ENCODE results near the gene SNRNP48.

The SNRNP48 gene, protein sequence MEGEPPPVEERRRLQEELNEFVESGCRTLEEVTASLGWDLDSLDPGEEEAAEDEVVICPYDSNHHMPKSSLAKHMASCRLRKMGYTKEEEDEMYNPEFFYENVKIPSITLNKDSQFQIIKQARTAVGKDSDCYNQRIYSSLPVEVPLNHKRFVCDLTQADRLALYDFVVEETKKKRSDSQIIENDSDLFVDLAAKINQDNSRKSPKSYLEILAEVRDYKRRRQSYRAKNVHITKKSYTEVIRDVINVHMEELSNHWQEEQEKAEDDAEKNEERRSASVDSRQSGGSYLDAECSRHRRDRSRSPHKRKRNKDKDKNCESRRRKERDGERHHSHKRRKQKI

DNA sequence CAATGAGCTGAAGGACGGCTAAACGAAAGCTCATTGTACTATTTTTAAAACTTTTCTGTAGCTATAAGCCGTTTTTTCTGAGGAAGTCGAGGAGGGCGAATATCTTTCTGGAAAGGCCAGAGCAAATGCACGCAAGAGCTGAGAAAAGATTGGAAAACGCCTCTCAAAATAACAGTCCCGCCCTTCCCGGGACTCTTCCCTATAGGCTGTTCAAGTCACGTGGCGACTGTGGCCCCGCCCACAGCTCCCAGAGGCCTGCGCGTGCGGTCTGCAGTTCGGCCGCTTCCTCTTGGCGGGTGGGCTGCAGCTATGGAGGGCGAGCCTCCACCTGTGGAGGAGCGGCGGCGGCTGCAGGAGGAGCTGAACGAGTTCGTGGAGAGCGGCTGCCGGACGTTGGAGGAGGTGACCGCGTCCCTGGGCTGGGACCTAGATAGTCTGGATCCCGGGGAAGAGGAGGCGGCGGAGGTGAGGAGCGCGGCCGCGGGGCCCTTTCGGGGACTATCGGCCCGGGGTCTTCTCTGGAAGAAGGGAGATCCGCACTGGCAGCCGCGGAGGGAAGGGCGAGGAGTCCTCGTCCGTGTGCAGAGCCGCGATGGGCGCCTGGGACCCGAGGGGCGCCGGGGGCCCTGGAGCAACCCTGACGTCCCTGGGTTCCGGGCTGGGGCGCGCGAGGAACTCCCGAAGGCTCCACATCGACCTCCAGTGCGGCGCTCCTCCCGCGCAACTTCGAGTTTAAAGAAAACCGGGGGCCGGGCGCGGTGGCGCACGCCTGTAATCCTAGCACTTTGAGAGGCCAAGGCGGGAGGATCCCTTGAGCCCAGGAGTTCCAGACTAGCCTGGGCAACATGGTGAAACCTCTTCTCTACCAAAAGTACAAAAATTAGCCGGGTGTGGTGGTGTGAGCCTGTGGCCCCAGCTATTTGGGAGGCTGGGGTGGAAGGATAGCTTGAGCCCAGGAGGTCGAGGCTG lies at the start of gene SNRNP48:
Gene SNRNP48, plus strand, starts transcription at position 250 of the 969 bp plus-strand sequence. Its CDS starts 60 bp downstream, at position 310.
- Mint-ChIP-seq H3K9me3 (no peaks in the 10 kb centered on the region), H3K4me1 (peaks cover 53% of the 10 kb centered on the region), H3K36me3 (peaks cover 2% of the 10 kb centered on the region), H3K4me3 (peak within 1 kb of the TSS; percentile 98), H3K27ac (peak within 1 kb of the TSS; percentile 92), H3K27me3 (no peaks in the 10 kb centered on the region)

DNA sequence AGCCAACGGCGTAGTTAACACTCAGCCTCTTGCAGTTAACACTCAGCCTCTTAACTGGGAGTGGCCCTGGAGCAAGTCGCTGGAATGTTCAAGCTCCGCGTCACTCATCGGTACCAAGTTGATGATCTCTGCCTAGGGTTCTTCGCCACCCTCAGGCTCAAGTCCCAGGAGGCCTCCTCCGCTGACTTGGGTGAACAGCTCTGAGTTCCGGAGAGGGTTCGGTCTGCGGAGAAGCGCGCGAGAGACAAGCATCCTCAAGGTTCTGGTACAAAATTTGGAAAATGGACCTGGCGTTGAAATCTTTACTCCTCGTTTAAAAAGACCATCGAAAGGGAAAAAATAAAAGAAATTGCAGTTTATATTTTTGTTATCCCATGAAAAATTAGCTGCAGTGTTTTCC lies 49.4 kb upstream of the SNRNP48 start:
- Mint-ChIP-seq H3K4me1 (peaks cover 7% of the 10 kb centered on the region), H3K4me3 (peak overlapping the region; percentile 74), H3K9me3 (no peaks in the 10 kb centered on the region), H3K27ac (no peak overlapping the region), H3K36me3 (no peaks in the 10 kb centered on the region), H3K27me3 (peaks cover 48% of the 10 kb centered on the region)

DNA sequence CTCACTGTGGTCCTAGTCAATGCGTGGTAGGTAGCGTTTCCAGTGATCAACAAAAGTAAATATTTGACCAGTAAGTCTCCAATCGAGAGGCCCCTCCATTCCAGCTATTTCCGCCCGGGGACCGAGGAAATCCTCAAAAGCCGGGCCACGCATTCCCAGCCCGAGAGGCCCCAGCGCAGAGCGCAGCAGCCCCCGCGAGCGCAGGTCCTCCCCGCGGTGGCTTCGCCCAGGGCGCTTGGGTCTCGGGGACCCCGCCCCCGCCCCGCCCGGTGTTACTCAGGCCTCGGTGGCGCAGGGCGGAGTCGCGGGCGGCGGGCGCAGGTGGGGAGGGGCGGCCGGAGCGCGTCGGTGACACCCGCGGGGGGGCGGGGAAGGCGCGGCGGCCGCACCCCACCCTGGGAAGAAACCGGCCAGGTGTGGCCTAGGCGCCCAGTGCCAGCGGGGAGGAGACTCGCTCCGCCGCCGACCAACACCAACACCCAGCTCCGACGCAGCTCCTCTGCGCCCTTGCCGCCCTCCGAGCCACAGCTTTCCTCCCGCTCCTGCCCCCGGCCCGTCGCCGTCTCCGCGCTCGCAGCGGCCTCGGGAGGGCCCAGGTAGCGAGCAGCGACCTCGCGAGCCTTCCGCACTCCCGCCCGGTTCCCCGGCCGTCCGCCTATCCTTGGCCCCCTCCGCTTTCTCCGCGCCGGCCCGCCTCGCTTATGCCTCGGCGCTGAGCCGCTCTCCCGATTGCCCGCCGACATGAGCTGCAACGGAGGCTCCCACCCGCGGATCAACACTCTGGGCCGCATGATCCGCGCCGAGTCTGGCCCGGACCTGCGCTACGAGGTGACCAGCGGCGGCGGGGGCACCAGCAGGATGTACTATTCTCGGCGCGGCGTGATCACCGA lies 48.6 kb upstream of the SNRNP48 start, which contains the start of gene DSP:
Gene DSP, plus strand, starts transcription at position 497 of the 890 bp plus-strand sequence. Its CDS starts 245 bp downstream, at position 742.
- Mint-ChIP-seq H3K4me3 (peak within 1 kb of the TSS; percentile 78), H3K9me3 (no peaks in the 10 kb centered on the region), H3K27ac (no peak within 1 kb of the TSS), H3K36me3 (no peaks in the 10 kb centered on the region), H3K4me1 (peaks cover 7% of the 10 kb centered on the region), H3K27me3 (peaks cover 51% of the 10 kb centered on the region)

DNA sequence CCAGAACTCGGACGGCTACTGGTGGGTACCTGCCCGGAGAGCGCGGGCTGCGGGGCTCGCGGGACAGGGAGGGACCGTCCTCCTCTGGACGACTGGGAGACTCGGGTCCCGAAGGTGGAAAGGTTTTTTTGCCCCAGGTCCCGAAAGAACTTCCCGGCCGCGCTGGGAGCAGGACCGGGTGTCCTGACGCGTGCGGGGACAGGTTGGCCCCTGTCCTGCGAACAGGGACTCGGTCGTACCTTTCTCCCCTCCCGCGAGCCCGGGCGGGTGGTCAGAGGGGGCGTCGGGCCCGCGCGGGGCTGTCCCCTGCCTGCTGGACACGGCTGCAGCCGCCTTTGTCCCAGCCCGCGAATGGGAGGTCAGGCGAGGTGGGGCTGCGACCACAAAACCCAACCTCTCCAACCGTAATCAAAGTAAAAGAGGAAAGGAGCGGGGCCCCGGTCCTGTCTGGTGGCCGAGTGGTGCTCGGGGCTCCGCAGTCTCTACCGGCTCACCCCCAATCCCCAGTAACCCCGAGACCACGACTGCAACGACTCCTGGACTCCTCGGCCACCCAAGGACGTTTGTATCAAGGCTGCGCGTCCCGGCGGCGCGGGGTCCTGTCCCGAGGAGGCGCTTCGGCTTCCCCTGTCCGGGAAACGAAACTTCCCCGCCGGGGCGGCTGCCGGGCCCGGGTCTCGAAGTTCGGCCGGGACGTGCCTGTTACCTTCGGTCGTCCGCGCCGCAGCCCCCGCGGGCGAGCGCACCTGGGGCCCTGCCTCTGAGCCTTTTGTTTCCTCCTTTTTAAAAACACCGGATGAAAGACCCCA lies 47.7 kb upstream of the SNRNP48 start:
- H3K27ac Mint-ChIP-seq: no peak overlapping the region
- peaks cover 7% of the 10 kb centered on the region for H3K4me1 Mint-ChIP-seq
- H3K4me3 Mint-ChIP-seq: peak overlapping the region; percentile 78
- peaks cover 50% of the 10 kb centered on the region for H3K27me3 Mint-ChIP-seq
- no peaks in the 10 kb centered on the region for H3K36me3 Mint-ChIP-seq
- H3K9me3 Mint-ChIP-seq: no peaks in the 10 kb centered on the region

DNA sequence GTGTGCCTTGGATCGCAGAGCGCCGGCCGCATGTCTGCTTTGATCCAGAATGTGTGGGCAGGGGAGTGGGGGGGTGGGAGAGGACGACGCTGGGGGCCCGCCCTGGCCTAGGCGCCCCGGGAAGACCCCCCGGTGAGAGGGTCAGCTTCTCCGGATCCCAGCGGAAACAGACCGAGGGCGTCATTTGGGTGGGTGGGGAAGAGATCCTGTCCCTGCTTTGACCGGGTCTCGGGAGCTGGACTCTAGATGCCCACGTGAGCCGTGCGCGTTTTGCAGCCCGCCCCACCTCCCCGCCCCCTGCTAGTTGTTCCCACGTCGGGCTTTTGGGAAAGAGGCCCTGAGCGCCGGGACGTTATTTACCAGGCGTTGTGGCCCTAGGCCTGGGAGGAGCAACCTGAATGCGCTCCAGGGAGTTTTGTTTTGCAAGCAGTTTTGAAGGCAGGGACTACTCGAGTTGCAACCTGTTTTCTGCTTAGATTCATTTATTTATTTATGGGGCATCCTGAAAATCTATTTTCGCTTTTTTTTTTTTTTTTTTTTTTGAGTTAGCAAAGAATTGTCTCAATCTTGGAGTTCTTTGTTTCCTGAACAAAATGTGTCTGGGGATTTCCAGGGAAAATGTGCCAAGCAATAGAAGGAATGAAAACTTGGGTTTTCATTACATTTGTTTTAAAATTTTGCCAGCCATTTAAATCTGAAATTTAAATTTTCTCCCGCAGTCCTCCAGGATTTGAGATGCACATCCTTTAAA lies 46.9 kb upstream of the SNRNP48 start:
- Mint-ChIP-seq H3K4me3 (no peak overlapping the region), H3K36me3 (no peaks in the 10 kb centered on the region), H3K9me3 (no peaks in the 10 kb centered on the region), H3K27ac (no peak overlapping the region), H3K27me3 (peaks cover 45% of the 10 kb centered on the region), H3K4me1 (peaks cover 7% of the 10 kb centered on the region)

DNA sequence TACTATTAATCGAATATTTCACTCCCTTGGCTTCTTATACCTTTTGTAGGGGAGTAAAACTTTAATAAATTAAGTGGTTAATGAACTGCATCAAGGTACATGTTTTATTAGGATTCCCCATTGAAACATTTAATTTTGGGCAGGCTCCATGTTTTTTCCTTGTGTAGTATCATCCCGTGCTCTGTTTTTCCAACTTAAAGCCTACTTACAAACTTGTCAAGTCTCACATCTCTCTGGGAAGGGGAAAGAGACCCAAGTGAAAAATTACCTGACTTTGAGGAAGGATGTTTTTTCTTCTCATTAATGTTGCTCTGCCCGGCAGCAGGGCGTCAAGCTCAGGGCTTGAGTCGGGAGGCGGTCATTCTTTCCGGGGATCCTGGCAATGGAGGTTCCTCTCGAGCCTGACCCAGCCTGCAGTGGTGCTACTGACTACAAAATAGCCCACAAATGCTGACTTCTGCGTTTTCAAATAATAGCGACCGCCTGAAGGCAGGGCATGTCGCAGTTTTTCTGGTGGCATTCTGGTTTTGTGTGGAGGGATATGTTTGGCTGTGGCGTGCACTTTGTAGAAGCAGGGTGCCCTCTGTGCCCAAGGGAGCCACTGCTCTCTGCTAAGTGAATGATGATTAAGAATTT lies 46.1 kb upstream of the SNRNP48 start:
- H3K4me1 Mint-ChIP-seq: peaks cover 7% of the 10 kb centered on the region
- H3K36me3 Mint-ChIP-seq: no peaks in the 10 kb centered on the region
- H3K4me3 Mint-ChIP-seq: peak overlapping the region; percentile 27
- H3K27me3 Mint-ChIP-seq: peaks cover 42% of the 10 kb centered on the region
- H3K27ac Mint-ChIP-seq: no peak overlapping the region
- H3K9me3 Mint-ChIP-seq: no peaks in the 10 kb centered on the region

DNA sequence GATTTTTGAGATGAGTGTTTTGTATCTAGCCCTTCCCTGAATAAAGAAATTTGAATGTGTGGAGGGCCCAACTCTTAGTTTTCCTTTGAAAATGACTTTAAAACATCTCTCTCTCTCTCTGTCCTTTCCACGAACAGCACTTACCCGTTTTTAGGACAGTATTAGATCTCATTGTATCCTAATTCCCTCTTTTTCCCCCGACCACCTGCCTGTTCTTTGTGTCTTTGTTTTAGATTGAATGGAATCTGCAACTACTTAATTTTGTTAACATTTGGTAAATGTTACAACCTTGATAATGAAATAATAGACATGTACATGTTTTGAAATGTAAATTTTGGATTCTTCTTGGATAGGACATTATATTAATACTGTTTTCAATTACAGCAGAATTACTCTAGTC lies 45.4 kb upstream of the SNRNP48 start:
- H3K27me3 Mint-ChIP-seq: peaks cover 43% of the 10 kb centered on the region
- H3K9me3 Mint-ChIP-seq: no peaks in the 10 kb centered on the region
- no peak overlapping the region for H3K4me3 Mint-ChIP-seq
- peaks cover 7% of the 10 kb centered on the region for H3K4me1 Mint-ChIP-seq
- H3K36me3 Mint-ChIP-seq: no peaks in the 10 kb centered on the region
- H3K27ac Mint-ChIP-seq: no peak overlapping the region

DNA sequence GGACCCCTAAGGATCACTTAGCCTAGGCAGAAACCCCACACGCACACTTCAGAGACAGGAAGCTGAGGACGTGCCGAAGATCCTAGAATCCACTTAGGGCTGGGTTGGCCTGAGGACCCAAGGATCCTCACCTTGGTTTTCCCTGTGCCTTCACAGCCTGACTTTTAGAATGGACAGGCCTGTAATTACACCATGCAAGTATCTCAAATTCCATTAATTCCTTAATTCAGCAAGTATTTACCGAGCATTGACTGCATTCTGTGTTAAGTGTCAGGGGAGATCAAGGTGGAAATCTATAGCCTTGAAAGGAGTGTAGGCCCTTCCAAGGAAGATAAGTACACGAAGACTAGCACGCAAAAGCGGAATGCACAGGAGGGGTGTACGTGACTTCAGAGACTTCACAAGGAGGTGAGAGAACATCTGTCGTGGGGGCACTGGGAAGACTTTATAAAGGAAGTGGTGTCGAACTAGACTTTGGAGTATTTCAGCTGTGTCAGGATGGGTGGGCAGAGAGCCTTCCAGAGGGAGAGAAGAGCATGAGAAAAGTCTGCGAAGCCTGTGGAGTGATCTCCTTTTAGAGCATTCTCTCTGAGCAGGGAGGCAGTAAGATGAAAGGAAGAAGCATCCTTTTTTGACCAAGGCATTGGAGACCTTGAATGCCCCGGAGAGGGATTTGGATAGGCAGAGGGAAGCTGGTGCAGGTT lies 44.5 kb upstream of the SNRNP48 start:
- H3K36me3 Mint-ChIP-seq: no peaks in the 10 kb centered on the region
- peaks cover 37% of the 10 kb centered on the region for H3K27me3 Mint-ChIP-seq
- peaks cover 7% of the 10 kb centered on the region for H3K4me1 Mint-ChIP-seq
- H3K9me3 Mint-ChIP-seq: no peaks in the 10 kb centered on the region
- no peak overlapping the region for H3K27ac Mint-ChIP-seq
- no peak overlapping the region for H3K4me3 Mint-ChIP-seq

DNA sequence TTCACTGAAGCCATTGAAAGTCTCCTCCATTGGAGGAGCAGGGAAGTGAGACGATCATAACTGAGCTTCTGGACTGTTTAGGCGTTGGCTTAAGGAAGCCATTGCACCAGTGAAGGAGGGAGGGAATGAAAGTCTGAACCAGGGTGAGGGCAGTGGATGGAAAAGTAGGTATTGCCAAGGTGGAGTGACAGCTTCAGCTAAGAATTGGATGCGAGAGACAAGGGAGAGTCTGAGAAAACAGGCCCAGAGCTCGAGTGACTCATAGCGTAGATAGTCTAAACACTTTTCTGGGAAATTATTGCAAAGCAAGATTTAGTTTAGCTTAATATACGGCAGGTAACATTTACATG lies 44.0 kb upstream of the SNRNP48 start:
- Mint-ChIP-seq H3K27ac (no peak overlapping the region), H3K27me3 (peaks cover 34% of the 10 kb centered on the region), H3K4me1 (peaks cover 2% of the 10 kb centered on the region), H3K36me3 (no peaks in the 10 kb centered on the region), H3K9me3 (no peaks in the 10 kb centered on the region), H3K4me3 (no peak overlapping the region)

DNA sequence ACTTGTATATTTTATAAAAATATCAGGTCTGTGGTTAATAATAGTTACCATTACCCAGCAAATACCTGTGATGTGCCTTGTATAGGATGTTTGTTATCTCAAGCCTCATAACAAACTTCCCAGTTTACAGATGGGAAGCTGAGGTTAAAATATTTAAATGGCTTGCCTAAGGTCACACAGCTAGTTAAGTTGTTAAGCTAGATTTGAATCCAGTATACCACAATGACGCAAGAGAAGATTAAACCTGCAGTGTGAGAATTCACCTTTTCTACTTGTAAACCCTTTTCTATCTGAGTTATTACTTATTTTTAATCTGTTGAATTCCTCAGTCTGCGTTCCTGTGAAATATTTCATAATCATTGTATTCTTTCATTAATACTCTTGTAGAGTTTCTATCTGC lies 43.6 kb upstream of the SNRNP48 start:
- H3K27me3 Mint-ChIP-seq: peaks cover 35% of the 10 kb centered on the region
- H3K4me1 Mint-ChIP-seq: no peaks in the 10 kb centered on the region
- H3K27ac Mint-ChIP-seq: no peak overlapping the region
- no peaks in the 10 kb centered on the region for H3K9me3 Mint-ChIP-seq
- no peaks in the 10 kb centered on the region for H3K36me3 Mint-ChIP-seq
- H3K4me3 Mint-ChIP-seq: no peak overlapping the region

DNA sequence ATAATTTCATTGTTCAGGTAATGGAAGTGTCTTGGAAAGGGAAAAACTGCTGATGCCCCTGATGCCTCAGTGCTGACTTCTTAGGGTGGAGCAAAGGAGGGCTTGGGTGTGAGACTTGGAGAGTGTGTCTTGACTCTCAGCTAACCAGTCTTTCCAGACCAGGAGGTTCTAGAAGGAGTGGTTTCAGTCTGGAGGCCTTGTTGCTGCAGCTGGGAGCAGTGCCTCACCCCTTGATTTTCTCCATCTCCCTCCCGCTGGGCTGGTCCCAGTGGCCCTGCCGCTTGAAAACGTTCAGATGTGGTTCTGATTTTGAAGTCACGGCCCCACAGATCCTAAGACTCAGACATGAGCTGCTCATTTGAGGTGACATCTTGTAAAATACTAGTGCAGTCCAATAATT lies 43.1 kb upstream of the SNRNP48 start:
- Mint-ChIP-seq H3K27me3 (peaks cover 37% of the 10 kb centered on the region), H3K4me3 (no peak overlapping the region), H3K27ac (no peak overlapping the region), H3K9me3 (no peaks in the 10 kb centered on the region), H3K36me3 (no peaks in the 10 kb centered on the region), H3K4me1 (no peaks in the 10 kb centered on the region)

DNA sequence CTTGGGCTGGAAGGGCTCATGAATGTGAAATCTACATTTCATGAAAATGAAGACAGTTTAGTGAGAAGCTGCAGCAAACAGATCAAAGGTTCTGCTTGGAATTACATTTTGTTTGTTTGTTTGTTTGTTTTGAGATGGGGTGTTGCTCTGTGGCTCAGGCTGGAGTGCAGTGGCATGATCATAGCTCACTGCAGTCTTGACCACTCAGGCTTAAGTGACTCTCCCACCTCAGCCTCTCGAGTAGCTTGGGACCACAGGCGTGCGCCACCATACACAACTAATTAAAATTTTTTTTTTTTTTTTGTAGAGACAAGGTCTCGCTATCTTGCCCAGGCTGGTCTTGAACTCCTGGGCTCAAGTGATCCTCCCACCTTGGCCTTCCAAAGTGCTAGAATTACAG lies 42.7 kb upstream of the SNRNP48 start:
- Mint-ChIP-seq H3K9me3 (no peaks in the 10 kb centered on the region), H3K36me3 (no peaks in the 10 kb centered on the region), H3K4me3 (no peak overlapping the region), H3K27me3 (peaks cover 39% of the 10 kb centered on the region), H3K4me1 (no peaks in the 10 kb centered on the region), H3K27ac (no peak overlapping the region)

DNA sequence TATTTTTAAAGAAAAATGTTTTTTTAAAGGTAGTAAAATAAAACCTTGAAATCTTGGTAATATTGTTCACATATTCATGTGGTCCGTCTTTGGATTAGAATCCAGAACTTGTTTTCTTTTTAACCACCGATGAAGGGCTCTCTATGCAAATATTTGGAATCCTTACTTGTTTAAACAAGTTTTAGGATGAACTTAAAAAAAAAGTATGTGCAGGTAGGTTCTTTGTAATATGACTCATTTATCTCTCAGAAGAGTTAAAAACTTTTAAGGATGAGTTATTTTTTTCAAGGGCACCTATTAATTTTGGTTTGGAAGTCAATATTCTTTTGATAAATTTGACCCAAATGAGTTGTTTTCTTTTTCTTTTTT lies 39.6 kb upstream of the SNRNP48 start:
- H3K4me3 Mint-ChIP-seq: no peak overlapping the region
- H3K27me3 Mint-ChIP-seq: peaks cover 30% of the 10 kb centered on the region
- H3K9me3 Mint-ChIP-seq: no peaks in the 10 kb centered on the region
- H3K36me3 Mint-ChIP-seq: no peaks in the 10 kb centered on the region
- H3K4me1 Mint-ChIP-seq: no peaks in the 10 kb centered on the region
- no peak overlapping the region for H3K27ac Mint-ChIP-seq

Data from activated naive CD4-positive, alpha-beta T cell treated with anti-CD3 and anti-CD28 coated beads, Interleukin-2, amount 50 U/mL, for 24 hours (primary cell).